Activated T-cell treated with anti-CD3 and anti-CD28 coated beads for 48 hours (primary cell): ENCODE measurements around the gene NR2C1.

Source experiments
- DNase-seq: peaks from one replicate; pipeline ENCODE4 v3.0.0-alpha.2; 2020; ENCODE audit warnings: low read depth

The NR2C1 gene

DNA sequence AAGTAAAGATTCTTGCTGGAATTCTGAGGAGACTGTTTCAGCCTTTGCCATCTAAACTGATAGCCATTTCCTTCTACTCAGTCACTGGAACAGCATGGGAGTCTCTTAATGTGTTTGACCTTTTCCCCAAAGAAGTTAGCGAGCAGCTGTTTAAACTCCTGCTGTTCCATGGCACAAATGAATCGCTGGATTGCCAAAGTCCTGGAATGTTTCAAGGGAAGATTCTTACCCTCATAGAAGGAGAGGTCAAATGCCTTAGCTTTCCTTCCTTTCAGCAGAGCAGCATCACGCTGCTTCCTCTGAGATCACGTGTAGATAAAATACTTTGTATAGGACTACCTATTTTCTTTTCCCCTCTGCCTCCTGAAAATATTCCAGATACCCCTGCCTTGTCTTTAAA is 10.5 kb upstream of the NR2C1 start:
- DNase-seq: no peak

DNA sequence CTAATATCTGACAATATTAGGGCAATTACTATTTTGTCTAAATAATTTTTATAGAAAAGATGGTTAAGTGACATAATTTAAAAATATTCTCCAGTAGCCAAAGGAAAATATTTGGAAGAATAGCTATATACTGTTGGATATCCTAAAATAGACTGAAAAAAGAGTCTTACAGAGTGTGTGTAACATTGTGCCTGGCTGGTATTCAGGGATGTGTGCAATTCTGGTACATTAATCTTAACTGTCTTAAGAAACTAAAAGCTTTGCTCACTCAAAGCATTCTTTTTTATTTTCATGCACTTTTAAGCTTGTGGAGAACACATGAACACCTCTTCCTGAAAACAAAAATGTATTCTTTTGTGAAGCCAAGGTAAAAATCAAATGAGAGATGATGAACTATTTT is 10.1 kb upstream of the NR2C1 start:
- DNase-seq: no peak

DNA sequence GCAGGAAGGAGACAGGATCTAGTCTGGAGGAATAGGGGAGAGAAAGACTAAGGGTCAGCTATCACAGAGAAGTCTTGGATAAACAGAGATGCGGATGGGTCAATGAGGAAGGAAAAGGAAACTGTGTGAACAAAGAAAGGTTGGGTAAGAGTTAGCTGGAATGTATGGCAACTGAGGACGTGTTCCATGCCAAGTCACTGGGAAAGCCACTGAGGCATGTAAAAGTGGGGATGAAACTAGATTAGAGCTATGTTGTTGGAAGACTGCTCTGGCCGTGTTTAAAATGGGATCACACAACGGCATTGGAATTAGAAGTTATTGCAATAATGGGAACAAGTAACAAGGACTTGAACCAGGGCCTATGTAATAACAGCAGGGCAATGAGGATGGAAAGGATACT is 3.9 kb upstream of the NR2C1 start:
- no peak for DNase-seq

DNA sequence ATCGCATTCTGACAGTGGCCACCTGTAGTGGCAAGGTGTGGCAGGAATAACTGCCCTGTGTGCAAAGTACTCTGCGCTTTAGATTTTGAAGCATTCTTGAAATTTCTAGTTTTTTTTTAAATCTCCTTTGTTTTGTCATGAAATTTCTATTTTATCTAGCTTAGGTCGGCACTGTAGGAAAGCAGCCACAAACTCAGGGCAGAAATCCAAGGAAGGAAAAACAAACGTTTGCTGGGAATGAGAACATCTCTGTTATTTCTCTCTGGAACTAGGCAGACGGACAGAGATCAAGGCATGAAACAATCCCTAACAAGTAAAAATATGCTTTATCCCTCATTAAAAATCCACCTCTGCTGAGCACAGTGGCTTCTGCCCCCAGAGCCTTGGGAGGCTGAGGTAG is 1.3 kb upstream of the NR2C1 start:
- DNase-seq: no peak

DNA sequence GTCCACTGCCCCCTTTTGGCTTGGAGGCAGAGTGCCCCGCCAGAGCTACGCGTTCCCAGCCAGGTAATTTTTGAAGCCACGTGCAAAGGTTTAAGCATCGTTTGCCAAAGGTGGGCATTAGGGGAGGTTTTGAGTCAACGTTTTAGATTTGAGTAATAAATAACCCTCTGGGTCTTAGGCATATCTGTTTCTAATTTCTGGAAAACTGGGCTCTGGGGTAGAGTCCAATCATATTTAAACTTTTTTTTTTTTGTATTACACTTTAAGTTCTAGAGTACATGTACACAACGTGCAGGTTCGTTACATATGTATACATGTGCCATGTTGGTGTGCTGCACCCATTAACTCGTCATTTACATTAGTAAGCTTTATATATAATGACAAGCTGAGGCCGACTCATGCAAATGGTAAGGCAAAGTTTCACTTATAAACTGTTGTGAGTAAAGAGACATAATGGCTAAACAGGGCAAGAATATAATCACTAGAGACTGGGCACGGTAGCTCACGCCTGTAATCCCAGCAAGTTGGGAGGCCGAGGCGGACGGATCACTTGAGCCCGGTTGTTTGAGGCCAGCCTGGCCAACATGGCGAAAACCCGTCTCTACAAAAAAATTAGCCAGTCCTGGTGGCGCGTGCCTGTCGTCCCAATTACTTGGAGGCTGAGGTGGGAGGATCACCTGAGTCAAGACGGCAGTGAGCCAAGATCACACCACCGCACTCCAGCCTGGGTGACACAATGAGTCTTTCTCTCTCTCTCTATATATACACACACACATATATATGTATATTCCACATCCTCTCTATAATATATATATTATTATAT is 491 bp upstream of the NR2C1 start:
- DNase-seq: no peak

DNA sequence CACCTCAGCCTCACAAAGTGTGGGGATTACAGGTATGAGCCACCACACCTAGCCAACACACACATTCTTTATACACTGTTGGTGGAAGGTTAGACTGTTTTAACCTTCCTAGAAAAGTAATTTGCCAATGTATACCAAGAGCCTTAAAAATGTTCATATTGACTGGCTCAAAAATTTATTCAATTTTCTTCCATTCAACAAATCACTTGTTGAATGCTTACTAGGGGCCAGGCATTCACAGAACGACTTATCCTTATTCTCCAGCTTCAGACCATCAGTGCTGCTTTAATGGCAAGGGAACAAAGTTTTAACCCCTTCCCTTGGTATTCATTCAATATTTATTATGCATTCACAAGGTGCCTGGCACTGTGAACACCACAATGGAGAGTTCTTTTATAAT is 3.0 kb downstream of the NR2C1 start:
- DNase-seq: no peak

DNA sequence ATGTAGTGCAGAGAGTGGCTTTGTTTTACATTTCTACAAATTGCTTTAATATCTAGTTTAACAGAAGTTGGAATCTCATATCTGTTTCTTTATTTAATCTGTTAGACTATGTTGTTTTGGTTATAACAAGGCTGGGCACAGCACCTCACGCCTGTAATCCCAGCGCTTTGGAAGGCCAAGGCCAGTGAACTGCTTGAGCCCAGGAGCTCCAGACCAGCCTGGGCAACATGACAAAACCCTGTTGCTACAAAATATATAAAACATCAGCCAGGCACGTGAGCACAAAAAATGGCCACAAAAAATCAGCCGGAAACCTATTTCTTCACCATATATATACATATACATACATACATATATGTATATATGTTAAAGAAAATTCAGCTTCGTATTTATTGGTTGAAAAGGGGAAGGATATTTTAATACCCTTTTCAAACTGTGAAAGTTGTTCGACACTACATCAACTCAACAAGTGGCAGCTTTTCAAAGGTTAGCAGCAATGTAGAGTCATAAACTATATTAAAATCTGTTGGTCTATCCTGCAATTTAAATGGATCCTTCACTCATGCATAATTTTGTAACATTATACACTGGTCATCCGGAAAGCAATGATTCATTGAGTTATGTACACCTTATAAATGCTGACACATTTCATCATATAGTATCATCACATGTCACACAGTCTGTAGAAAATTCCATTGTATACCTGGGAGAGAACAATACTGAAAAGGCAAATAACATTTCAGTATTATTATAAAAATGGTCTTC is 7.1 kb downstream of the NR2C1 start:
- no peak for DNase-seq

DNA sequence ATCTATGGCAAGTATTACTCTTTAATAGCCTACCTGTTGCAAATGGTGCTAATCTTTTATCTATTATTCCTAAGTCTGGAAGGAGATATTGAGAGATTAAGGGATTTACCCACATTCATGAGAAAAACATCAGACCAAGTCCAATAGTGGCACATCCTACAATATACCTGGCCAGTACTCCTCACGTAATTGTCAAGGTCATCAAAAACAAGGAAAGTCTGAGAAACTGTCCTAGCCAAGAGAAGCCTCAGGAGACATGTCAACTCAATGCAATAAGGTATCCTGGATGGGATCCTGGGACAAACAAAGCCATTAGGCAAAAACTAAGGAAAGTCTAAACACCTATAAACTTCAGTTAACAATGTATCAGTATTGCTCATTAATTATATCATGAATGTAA is 12.5 kb downstream of the NR2C1 start:
- no peak for DNase-seq

DNA sequence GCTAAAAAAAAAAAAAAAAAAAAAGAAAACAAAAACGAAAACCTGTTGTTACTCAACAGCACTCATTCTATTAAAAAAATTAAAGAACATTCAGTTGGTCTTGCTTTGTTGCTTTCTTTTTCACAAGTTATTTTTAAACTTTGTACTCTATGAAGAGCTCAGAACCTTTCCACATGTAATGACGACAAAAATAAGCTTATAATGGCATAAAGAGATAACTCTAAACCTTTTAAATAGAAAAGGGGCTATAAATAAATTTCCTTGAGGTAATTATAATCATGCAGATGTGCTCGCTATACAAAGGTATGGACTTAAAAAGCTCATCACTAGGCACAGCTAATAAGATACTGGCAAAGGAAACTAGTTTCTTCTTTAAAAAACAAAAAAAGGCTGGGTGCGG is 13.4 kb downstream of the NR2C1 start:
- no peak for DNase-seq

DNA sequence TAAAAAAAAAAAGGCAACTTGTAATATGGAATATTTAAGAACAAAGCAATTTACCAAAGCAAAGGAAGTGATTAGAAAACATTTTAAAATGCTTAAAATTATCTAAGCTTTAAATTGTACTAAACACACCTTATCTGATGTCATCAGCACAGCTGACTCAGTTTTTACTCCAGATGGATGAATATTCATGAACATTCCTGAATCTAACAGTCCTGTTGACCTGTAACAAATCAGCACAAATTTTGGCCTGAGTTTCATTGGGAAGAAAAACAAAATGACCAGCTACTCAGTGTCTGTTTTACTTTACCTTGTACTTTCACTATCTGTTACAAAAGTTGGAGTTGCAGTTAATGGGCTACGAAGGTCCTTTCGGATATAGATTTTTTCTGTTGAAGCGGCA is 16.0 kb downstream of the NR2C1 start:
- no peak for DNase-seq

DNA sequence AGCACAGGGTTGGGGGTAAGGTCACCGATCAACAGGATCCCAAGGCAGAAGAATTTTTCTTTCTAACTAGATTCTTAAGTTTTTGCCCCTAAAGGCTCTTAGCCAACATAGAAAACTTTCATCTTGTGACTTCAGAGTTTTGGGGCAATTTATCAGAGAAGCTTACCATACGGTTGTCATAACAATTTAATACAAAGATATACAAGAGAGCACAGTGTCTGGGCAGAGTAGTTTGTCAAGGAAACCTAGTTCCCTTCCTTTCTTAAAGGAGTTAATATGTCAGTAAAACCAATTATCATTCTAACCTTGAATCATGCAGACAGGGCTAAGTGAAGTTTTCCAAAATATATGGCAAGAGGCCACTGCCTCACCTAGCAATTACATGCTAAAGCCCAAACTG is 18.4 kb downstream of the NR2C1 start:
- no peak for DNase-seq

DNA sequence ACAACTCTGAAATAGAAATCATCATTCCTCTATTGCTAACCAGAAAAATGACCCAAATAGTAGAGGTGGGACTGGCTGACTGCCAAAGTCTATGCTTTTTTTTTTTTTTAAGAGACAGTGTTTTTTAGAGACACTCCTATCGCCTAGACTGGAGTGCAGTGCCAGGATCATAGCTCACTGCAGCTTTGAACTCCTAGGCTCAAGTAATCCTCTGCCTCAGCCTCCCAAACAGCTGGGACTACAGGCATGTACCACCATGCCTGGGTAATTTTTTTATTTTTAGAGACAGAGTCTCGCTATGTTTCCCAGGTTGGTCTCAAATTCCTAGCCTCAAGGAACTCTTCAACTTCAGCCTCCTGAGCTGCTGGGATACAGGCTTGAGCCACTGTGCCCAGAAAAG is 19.2 kb downstream of the NR2C1 start:
- DNase-seq: no peak

DNA sequence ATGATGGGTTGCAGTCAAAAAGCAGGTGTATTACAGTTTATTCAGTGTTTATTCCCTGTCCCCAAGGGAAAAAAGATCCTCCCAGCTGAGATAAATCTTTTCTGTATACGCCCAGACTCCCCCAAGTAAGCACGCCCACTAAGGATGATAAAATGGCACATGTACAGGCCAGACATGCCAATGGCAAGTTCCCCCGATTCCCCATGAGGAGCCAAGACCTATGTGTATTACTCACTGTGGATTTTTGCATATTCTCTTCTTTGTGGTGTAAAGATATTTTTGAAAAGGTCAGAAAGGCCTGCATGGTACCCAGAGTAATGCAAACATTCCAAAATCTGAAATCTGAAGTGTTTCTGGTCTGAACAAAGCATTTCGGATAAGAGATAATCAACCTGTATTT is 22.2 kb downstream of the NR2C1 start:
- no peak for DNase-seq

DNA sequence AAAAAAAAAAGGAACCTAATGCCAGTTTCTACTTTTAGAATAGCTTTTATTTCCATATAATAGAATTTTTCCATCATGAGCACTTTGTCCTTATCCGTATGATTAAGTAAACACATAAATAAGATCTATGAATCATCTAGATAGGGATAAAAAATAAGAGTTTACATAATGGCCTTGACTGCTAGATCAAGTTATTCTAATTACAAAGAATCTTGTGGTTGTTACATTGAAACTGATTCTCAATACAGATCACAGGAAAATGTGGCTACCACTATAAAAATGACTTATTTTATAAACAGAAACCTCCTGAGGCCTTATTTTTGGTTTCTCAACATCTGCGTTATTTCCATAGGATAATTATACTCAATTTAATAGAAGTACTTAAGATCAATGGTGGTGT is 35.5 kb downstream of the NR2C1 start:
- no peak for DNase-seq

DNA sequence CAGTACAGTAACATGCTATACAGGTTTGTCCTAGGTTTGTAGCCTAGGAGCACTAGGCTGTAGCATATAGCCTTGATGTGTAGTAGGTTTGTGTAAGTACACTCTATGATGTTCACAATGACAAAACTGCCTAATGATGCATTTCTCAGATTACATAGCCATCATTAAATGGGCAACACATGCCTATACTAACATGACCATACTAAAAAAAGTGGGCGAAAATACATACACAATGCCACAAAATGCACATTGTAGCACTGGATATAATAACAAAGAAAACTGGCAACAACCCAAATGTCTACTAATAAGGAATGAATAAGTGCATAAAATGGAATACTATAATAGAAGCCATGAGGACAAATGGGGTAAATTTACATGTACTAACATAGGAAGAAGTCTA is 38.7 kb downstream of the NR2C1 start:
- DNase-seq: no peak

DNA sequence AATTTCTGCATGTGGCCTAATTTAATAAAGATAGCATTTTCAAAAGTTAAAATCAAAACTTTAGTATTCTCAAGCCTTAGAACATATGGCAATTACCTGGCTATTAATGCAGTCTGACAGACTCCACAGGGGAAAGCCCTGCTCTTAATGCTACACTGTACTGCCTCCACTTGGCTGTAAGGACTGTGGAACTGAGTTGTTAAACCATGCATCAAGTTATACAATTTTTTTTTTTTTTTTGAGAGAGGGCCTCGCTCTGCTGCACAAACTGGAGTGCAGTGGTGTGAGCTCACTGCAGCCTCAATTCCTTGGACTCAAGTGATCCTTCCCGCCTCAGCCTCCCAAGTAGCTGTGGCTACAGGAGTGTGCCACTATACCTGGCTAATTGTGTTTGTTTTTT is 50.9 kb downstream of the NR2C1 start:
- DNase-seq: no peak

DNA sequence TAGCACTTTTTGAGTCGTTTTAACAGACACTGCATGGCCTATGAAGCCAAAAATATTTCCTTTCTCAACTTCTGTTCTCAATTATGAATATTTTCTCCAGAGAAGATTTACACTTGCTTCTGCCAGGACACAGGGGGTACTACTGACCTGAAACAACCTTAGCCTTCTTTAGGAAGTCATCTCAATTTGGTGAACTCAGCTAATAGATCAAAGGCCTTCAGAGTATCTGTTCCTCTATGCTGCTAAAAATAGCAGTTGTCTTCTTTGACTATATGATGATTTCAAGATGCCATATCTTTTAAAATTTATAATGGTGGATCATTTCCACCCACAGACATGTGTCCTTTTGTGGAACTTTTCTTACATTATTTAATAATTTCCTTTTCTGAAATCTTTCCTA is 55.9 kb downstream of the NR2C1 start:
- no peak for DNase-seq

DNA sequence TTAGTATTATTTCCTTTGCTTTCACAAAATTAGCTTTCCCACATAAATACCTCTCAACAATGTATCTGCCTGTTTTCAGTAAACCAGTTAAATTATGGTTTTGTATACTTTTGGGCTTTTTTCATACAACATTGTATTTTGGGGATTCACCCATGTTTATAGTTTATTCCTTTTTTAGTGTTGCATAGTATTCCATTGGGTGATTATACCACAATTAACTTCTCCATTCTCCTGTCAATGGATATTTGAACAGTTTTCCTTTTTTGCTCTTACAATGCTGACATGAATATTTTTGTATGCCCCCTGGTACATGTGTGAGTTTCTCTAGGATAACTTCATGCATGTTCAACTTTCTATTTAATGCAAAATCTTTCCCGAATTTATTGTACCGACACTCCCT is 57.3 kb downstream of the NR2C1 start:
- no peak for DNase-seq

DNA sequence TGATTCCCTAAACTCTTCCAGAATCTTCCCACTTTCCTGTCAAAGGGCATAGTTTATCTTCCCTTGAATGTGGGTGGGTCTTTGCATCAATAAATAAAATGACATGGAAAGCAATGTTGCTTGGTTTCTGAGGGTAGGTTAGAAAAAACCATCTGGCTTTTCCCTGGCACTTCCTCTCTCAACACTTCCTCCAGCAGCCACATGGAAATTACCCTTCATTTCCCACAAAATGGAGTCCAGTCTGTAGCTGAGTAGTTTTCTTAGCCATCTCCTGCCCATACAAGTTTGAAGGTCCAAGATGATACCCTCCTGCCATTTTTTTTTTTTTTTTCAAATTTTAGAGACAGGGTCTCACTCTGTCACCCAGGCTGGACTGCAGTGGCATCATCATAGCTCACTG is 58.9 kb downstream of the NR2C1 start:
- no peak for DNase-seq

DNA sequence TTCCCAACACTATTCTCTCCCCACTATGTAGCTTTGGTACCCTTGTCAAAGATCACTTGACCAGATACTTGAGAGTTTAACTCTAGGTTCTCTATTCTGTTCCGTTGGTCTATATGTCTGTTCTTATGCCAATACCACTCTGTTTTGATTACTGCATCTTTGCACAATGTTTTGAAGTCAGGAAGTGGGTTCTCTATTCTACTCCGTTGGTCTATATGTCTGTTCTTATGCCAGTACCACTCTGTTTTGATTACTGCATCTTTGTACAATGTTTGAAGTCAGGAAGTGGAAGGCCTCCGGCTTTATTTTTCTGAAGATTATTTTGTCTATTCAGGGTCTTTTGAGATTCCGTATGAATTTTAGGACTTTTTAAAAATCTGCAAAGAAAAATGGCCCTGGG is 67.2 kb downstream of the NR2C1 start:
- no peak for DNase-seq

DNA sequence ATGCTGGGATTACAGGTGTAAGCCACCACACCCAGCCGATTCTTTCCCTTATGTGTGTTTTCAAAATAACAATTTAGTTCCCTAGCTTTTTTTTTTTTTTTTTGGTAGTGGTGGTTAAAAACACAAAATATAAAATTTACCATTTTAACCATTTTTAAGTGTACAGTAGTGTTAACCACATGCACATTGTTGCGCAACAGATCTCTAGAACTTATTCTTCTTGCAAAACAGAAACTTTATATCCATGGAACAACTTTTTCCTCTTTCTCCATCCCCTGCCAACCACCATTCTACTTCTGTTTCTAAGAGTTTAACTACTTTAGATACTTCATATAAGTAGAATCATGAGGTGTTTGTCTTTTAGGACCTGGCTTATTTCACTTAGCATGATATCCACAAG is 68.8 kb downstream of the NR2C1 start:
- DNase-seq: no peak

DNA sequence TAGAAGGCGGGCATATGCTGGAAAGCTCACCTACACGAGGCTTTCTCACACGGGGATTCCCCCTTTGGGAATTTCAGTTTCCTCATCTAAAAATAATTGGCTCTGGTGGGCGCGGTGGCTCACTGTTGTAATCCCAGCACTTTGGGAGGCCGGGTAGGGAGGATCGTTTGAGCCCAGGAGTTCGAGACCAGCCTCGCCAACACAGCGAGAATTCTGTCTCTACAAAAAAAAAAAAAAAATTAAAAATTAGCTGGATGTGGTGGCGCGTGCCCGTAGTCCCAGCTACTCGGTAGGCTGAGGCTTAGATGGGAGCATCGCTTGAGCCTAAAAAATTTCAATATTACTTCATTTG is 69.5 kb downstream of the NR2C1 start:
- DNase-seq: no peak

DNA sequence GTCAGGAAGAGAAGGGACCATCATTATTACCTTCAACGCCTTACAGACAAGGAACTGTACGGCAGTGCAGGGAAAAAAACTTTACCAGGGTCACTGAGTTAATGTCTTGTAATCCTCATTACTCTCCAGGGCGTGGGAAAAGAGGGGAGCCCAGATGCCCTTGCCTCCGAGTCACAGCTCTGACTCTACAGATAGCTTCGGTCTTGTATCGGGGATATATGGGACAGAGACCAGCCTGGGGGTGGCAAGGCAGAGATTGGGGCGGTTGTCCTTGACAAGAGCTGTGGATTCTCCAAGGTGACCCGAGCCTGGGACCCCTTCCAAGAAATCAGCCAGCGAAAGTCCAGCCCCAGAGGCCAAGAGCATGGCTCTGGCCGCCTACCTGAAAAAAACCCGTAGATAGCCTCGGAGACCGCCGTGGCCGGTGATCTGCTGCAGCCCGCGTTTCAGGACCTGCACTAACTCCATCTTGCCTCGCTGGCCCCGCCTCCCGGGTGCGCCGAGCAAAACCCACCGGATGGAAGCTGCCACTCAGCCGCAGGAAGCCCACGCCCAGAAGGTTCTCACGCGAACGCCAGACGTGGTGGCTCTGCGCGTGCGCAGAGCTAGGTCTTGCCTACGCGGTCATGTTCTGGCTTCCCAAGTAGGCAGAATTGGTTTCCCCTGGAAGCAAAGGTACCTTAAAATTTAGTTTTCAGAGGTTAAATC is 70.1 kb downstream of the NR2C1 start, which contains the start of gene NDUFA12:
Gene NDUFA12 (minus strand): TSS at position 485 of the 708 bp plus-strand sequence. CDS start 17 bp downstream, at position 468.
- DNase-seq: peak; percentile 94
